Measurements from ENCODE around the gene C5orf22. TPM values are rescaled to one million over a fixed set of nuclear protein-coding genes. Genes with fewer than 3 reads are reported as not detected.

C5orf22 gene
- total RNA-seq, 4 donors from 2014 or later = 24.1 to 27.0 (median 25.2) TPM

GRCh38 chr5:31585166-31585894 lies 53.2 kb downstream of the C5orf22 start:
- no peak overlapping the region for H3K4me3 ChIP-seq
- H3K9me3 ChIP-seq = no peaks in the 10 kb centered on the region
- peaks cover 0 to 4% (median 0%) of the 10 kb centered on the region in 3 donors for H3K27me3 ChIP-seq
- ATAC-seq = no peak
- no peaks in the 10 kb centered on the region for H3K36me3 ChIP-seq
- DNase-seq = no peak
- intact Hi-C loops (cut with DNase I; ENCODE audit: low total_unique reads) = no loop called here
- H3K27ac ChIP-seq = no peak overlapping the region
- TF ChIP-seq POLR2A (IDR thresholded peaks at IDR 0.05) (no peak), CTCF (IDR thresholded peaks at IDR 0.05 in 4 of 5, conservative IDR thresholded peaks at IDR 0.05 in 1 of 5) (no peak)
- no peaks in the 10 kb centered on the region for H3K4me1 ChIP-seq
- in situ Hi-C loops (cut with MboI; ENCODE audit: low sequenced_read_pairs in 4 of 4) = loop anchor here (10.0 to 25.0 kb wide), 5 partner anchors 227 to 509 kb away; no protein-coding TSS in a partner anchor

GRCh38 chr5:31585895-31586270 lies 53.8 kb downstream of the C5orf22 start:
- no peaks in the 10 kb centered on the region for H3K9me3 ChIP-seq
- intact Hi-C loops (cut with DNase I; ENCODE audit: low total_unique reads) (no loop called here), in situ Hi-C loops (cut with MboI; ENCODE audit: low sequenced_read_pairs in 4 of 4) (loop anchor here (10.0 to 25.0 kb wide), 5 partner anchors 226 to 509 kb away; no protein-coding TSS in a partner anchor)
- TF ChIP-seq CTCF (IDR thresholded peaks at IDR 0.05 in 4 of 5, conservative IDR thresholded peaks at IDR 0.05 in 1 of 5) = no peak
- no peak for TF ChIP-seq POLR2A (IDR thresholded peaks at IDR 0.05)
- no peak for DNase-seq
- H3K4me3 ChIP-seq = no peak overlapping the region
- no peak overlapping the region for H3K27ac ChIP-seq
- H3K27me3 ChIP-seq = peaks cover 0 to 4% (median 0%) of the 10 kb centered on the region in 3 donors
- no peaks in the 10 kb centered on the region for H3K4me1 ChIP-seq
- no peak for ATAC-seq
- H3K36me3 ChIP-seq = no peaks in the 10 kb centered on the region

- TF ChIP-seq POLR2A (IDR thresholded peaks at IDR 0.05) = no peak
- TF ChIP-seq CTCF (IDR thresholded peaks at IDR 0.05 in 4 of 5, conservative IDR thresholded peaks at IDR 0.05 in 1 of 5) = no peak
Observed at GRCh38 chr5:31587546-31587945, 55.4 kb downstream of the C5orf22 start.

GRCh38 chr5:31593665-31594064 lies 61.6 kb downstream of the C5orf22 start:
- in situ Hi-C loops (cut with MboI; ENCODE audit: low sequenced_read_pairs in 4 of 4) = loop anchor here in 3 of 4 donors (25.0 kb wide), 2 partner anchors 219 to 494 kb away; no protein-coding TSS in a partner anchor
- no peaks in the 10 kb centered on the region for H3K4me1 ChIP-seq

More at GRCh38 chr5:31587546-31587945, 55.4 kb downstream of the C5orf22 start:
- intact Hi-C loops (cut with DNase I; ENCODE audit: low total_unique reads) (no loop called here), in situ Hi-C loops (cut with MboI; ENCODE audit: low sequenced_read_pairs in 4 of 4) (loop anchor here (10.0 to 25.0 kb wide), 5 partner anchors 225 to 507 kb away; no protein-coding TSS in a partner anchor)
- no peak overlapping the region for H3K27ac ChIP-seq
- no peak overlapping the region for H3K4me3 ChIP-seq
- no peaks in the 10 kb centered on the region for H3K36me3 ChIP-seq
- no peak for DNase-seq
- no peaks in the 10 kb centered on the region for H3K9me3 ChIP-seq
- no peaks in the 10 kb centered on the region for H3K4me1 ChIP-seq
- no peak for ATAC-seq
- H3K27me3 ChIP-seq = peaks cover 0 to 4% (median 0%) of the 10 kb centered on the region in 3 donors

More at GRCh38 chr5:31593665-31594064, 61.6 kb downstream of the C5orf22 start:
- H3K27ac ChIP-seq = no peak overlapping the region
- H3K27me3 ChIP-seq = peaks cover 0 to 2% (median 0%) of the 10 kb centered on the region in 3 donors
- no peak for TF ChIP-seq CTCF (IDR thresholded peaks at IDR 0.05 in 4 of 5, conservative IDR thresholded peaks at IDR 0.05 in 1 of 5)
- DNase-seq = no peak
- no peak overlapping the region for H3K4me3 ChIP-seq
- no peak for ATAC-seq
- no peaks in the 10 kb centered on the region for H3K36me3 ChIP-seq
- intact Hi-C loops (cut with DNase I; ENCODE audit: low total_unique reads) = no loop called here
- no peaks in the 10 kb centered on the region for H3K9me3 ChIP-seq

All from gastrocnemius medialis (tissue), 4 donors.